GM23338 (cell line): ENCODE results near the gene GPHA2.
A peak's percentile ranks its signal among the peaks of the same experiment; 100 is the strongest.

Source experiments
- CREB1 ChIP-seq: fragments of 250-450 bp; sonication (Bioruptor Pico); IDR thresholded peaks from 2 replicates; pipeline ENCODE4 v1.5.0; 2020; ENCODE audit warnings: low read depth, mild to moderate bottlenecking, moderate library complexity
- EZH2 ChIP-seq: fragments of 200-600 bp; sonication (generic); IDR thresholded peaks from one replicate; pipeline ENCODE4 v1.8.0; 2017; ENCODE audit warnings: antibody characterized with exemption, mild to moderate bottlenecking, low read depth; ENCODE audit not compliant: unreplicated experiment
- EZH2phosphoT487 ChIP-seq: fragments of 200-600 bp; sonication (generic); IDR thresholded peaks from one replicate; pipeline ENCODE4 v1.8.1; 2018; ENCODE audit warnings: antibody characterized with exemption; ENCODE audit not compliant: unreplicated experiment
- JUNB ChIP-seq: IDR thresholded peaks from one replicate; pipeline ENCODE4 v1.6.1; 2016; ENCODE audit warnings: antibody characterized with exemption; ENCODE audit not compliant: unreplicated experiment
- POLR2AphosphoS5 ChIP-seq: IDR thresholded peaks from 2 replicates; pipeline ENCODE4 v1.6.1; 2016; ENCODE audit warnings: antibody characterized with exemption, low read depth
- REST ChIP-seq: IDR thresholded peaks from one replicate; pipeline ENCODE4 v1.6.1; 2018; ENCODE audit warnings: antibody characterized with exemption; ENCODE audit not compliant: unreplicated experiment
- ZNF114 ChIP-seq: fragments of 250-450 bp; sonication (Bioruptor Pico); IDR thresholded peaks from 2 replicates; pipeline ENCODE4 v1.5.0; 2020; ENCODE audit warnings: mild to moderate bottlenecking, moderate library complexity
- TF ChIP-seq, protein P1 (sequence below), 2 experiments: fragments of 200-600 bp in 1 of 2; sonication (generic) in 1 of 2; conservative IDR thresholded peaks; 2 replicates each; pipeline versions ENCODE4 v1.5.1 to v1.6.1; 2016 to 2017; ENCODE audit warnings: antibody characterized with exemption in 2 of 2, low read depth in 2 of 2, mild to moderate bottlenecking in 2 of 2, moderate library complexity in 1 of 2

DNA sequence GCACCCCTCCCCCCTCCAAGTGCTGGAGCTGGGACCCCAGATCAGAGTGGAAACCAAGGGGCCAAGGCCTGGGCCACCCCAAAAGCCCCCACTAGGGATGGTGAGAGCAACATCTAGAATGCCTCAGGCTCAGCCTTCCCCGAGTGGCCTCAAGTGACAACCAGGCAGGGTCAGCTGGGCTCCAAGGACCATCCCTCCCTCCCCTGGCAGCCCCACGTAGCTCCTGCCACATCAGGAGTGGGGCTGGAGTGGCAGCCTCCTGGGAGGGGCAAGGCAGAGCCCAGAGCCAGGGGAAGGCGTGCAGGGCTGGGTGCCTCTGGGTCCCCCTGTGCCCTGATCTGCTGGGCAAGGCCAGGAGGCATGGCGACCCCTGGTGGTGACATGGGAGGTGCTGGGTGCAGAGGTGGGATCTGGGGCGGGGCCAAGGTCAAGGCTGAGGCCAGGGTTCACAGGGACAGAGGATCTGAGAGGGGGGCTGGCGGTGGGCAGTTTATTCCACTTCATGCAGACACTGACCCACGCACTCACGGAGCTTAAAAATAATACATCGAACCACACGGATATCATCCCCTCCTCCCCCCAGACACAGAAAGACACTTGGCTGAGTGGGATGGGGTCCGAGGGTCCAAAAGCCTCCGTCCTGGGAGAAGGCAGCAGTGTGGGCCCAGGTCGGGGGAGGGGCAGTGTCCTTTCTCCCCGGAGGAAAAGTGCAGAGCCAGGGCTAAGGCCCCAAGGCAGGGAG is 41.5 kb downstream of the GPHA2 start:
- no peak for TF ChIP-seq POLR2AphosphoS5
- TF ChIP-seq, protein P1, sequence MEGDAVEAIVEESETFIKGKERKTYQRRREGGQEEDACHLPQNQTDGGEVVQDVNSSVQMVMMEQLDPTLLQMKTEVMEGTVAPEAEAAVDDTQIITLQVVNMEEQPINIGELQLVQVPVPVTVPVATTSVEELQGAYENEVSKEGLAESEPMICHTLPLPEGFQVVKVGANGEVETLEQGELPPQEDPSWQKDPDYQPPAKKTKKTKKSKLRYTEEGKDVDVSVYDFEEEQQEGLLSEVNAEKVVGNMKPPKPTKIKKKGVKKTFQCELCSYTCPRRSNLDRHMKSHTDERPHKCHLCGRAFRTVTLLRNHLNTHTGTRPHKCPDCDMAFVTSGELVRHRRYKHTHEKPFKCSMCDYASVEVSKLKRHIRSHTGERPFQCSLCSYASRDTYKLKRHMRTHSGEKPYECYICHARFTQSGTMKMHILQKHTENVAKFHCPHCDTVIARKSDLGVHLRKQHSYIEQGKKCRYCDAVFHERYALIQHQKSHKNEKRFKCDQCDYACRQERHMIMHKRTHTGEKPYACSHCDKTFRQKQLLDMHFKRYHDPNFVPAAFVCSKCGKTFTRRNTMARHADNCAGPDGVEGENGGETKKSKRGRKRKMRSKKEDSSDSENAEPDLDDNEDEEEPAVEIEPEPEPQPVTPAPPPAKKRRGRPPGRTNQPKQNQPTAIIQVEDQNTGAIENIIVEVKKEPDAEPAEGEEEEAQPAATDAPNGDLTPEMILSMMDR (conservative IDR thresholded peaks at IDR 0.05; ENCODE audit: low read depth in 2 of 2), result peak; percentile 82 to 100
- TF ChIP-seq EZH2, result no peak
- no peak for TF ChIP-seq EZH2phosphoT487
- no peak for TF ChIP-seq CREB1 (CRISPR knock-in tag)
- no peak for TF ChIP-seq ZNF114 (CRISPR knock-in tag)
- TF ChIP-seq JUNB, result no peak
- no peak for TF ChIP-seq REST
